ENCODE results near the gene MAK.
"Not testable (repeated sequence)": the region's sequence is repeated elsewhere in the genome, so short reads cannot be mapped to it uniquely, and the experiment has no call there.

MAK gene

GRCh38 chr6:10771371-10771894, 66.9 kb downstream of the MAK start:
- no peak for DNase-seq

GRCh38 chr6:10769419-10769818, 68.9 kb downstream of the MAK start:
- DNase-seq: no peak

DNA sequence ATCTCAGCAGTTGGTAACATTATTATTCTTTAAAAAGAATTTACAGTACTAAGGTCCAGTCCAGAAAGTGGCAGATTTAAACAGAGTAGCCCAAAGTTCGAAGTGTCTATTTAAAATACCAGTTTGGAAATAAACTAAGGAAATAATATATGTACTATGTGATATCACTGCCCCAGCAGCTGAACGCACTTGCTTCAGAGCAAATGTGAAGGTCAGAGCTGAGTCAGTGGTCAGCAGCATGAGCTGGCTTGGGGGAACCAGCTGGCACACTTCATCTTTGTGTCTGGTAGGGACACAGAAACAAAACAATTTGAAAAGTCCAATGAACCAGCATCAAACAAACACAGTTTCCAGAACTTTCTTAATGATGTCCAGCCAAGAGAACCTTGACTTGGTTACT, 75.3 kb downstream of the MAK start:
- no peak for DNase-seq

GRCh38 chr6:10759884-10760329, 78.4 kb downstream of the MAK start:
- no peak for DNase-seq

- DNase-seq: peak; percentile 32
Observed at GRCh38 chr6:10759312-10759839, 79.0 kb downstream of the MAK start.

- DNase-seq: no peak
Observed at GRCh38 chr6:10756085-10756484, 82.3 kb downstream of the MAK start.

- not testable (repeated sequence) for DNase-seq
Observed at GRCh38 chr6:10751757-10752156, 86.6 kb downstream of the MAK start.

- not testable (repeated sequence) for DNase-seq
Observed at GRCh38 chr6:10750568-10750967, 87.8 kb downstream of the MAK start.

DNA sequence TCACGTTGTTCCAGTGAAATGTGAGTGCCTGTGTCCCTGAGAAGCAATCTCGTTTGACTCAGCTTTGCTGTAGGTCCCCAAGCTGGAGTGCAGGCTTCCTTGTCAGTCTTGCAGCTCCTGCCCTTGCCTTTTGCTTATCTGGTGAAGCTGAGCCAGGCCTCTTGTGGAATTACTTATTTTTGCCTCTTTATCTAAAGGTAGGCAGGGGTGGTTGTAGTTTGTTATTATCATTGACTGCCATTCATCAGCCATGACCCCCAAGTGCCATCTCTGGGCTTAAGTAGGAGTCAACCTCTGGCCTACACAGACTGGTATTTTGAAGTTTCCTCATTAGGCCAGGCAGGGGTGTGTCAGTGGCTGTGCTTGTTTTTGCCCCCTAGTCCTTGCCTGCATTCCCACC, 88.6 kb downstream of the MAK start:
- no peak for DNase-seq

DNA sequence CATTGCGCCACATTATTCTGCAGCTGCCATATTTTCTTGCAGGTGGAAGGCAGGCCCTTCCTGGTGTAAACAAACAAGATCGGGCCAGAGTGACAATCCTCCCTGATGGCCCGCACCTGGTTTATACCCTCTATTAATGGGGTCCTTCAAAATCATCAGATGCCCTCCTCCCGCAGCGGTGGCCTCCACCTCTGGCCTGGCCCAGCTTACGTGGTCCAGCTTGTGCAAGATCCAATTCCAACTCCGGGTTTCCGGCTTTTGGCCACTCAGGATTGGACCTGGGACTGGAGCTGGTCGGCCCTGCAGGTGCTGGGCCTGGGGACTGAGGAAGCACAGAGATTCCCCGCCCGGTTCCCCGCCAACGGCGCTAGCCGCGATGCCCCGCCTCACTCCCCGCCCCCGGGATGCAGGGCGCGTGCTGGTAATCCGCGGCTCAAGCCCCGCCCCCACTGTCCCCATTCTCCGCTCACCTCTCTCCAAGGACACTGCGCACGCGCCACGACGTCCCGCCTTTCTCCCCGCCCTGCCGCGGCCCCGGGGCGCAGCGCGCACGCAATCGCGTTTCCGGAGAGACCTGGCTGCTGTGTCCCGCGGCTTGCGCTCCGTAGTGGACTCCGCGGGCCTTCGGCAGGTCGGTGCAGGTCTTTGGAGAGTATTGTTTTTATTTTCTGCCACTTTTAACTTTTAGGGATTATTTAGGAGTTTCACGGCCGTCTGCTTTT, 90.9 kb downstream of the MAK start, which contains the start of gene TMEM14B:
Gene TMEM14B, plus strand, starts transcription at position 555 of the 722 bp plus-strand sequence. CDS start 1,441 bp downstream, outside the sequence.
- DNase-seq: peak; percentile 95

GRCh38 chr6:10746915-10747250, 91.5 kb downstream of the MAK start:
- no peak for DNase-seq

DNA sequence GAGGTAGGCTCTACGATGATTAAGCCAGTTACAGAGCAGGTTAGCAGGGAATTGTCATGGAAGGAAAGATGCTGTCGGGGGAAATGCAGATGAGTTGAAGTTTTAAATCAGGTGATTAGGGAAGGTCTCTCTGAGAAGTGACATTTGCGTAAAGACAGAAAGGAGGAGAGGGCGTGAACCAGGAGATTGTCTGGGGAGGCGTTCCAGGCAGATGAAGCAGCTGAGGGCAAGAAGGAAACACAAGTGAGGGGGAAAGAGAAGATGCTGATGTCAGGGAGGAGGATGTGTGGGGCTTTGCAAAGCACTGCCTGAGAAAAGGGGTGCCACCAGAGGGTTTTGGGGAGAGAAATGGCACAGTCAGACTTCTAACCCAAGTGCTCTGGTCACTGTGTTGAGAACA, 93.2 kb downstream of the MAK start:
- DNase-seq: no peak

GRCh38 chr6:10743515-10743914, 94.8 kb downstream of the MAK start:
- DNase-seq: no peak

- DNase-seq: no peak
Observed at GRCh38 chr6:10742251-10742650, 96.1 kb downstream of the MAK start.

GRCh38 chr6:10741643-10742042, 96.7 kb downstream of the MAK start:
- not testable (repeated sequence) for DNase-seq

GRCh38 chr6:10740061-10740460, 98.3 kb downstream of the MAK start:
- DNase-seq: no peak

- DNase-seq: no peak
Observed at GRCh38 chr6:10736731-10737130, 101.6 kb downstream of the MAK start.

- no peak for DNase-seq
Observed at GRCh38 chr6:10733863-10734262, 104.5 kb downstream of the MAK start.

DNA sequence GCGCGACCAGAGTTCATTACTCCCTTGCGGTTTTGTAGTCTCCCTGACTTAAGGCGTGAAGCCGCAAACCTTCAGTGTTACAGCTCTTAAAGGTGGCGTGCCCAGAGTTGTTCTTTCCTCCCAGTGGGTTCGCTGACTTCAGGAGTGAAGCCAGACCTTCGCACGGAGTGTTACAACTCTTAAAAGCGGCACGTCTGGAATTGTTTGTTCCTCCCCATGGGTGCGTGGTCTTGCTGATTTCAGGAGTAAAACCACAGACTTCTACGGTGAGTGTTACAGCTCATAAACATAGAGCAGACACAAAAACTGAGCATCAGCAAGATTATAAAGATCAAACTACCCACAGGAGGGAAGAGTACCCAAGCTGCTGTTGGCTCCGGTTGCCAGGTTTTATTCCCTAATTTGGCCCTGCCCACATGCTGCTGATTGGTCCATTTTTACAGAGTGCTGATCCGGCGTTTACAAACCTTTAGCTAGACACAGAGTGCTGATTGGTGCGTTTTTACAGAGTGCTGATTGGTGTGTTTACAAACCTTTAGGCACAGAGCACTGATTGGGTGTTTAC, 105.1 kb downstream of the MAK start:
- no peak for DNase-seq

DNA sequence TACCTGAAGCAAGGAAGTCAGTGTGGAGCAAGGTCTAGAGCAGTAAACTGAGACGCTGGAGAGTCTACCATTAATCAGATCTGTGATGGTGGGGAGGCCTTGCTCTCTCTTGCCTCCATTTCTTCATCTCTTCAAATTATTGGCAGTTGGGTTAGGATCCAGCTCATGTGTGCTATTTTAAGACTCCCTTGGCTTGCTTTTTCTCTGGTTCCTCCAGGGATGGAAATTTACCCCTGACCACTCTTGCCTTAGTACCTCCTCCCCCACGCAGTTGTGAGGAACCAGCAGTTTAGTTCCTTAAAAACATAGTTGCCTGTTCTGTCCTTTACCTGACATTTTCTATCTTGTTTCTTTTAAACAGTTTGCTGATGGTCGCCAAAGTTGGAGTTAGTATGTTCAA, 108.1 kb downstream of the MAK start:
- peak; percentile 78 for DNase-seq

- no peak for DNase-seq
Observed at GRCh38 chr6:10725716-10726115, 112.6 kb downstream of the MAK start.

DNA sequence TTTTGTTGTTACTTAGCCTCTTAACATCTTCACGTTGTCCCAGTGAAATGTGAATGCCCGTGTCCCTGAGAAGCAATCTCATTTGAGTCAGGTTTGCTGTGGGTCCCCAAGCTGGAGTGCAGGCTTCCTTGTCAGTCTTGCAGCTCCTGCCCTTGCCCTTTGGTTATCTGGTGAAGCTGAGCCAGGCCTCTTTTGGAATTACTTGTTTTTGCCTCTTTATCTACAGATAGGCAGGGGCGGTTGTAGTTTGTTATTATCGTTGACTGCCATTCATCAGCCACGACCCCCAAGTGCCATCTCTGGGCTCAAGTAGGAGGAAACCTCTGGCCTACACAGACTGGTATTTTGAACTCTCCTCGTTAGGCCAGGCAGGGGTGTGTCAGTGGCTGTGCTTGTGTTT, 113.3 kb downstream of the MAK start:
- DNase-seq: no peak

DNA sequence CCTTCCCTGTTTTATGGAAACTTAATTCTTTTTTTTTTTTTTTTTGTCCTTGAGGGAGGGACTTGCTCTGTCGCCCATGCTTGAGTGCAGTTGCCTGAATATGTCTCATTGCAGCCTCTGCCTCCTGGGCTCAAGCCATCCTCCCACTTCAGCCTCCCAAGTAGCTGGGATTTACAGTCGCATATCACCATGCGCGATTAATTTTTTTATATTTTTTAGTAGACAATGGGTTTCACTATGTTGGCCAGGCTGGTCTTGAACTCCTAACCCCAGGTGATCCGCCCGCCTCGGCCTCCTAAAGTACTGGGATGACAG, 114.8 kb downstream of the MAK start:
- no peak for DNase-seq

- DNase-seq: peak; percentile 92
Observed at GRCh38 chr6:10722820-10723566, 115.3 kb downstream of the MAK start, which contains the start of gene TMEM14C. TSS of gene TMEM14C (plus strand) at chr6:10723070. CDS start at chr6:10724614, 1,544 bp downstream.
